Smooth muscle cell (in vitro differentiated cells): ENCODE results near the gene AADAT. TPM values are rescaled to one million over a fixed set of nuclear protein-coding genes. Genes with fewer than 3 reads are reported as not detected.
A peak's percentile ranks its signal among the peaks of the same experiment; 100 is the strongest.

Experiments used
- DNase-seq: peaks from one replicate; lab custom pipeline; 2025; ENCODE audit not compliant: unreplicated experiment; lab: John Stamatoyannopoulos, UW
- H2AFZ ChIP-seq: fragments of 200-600 bp; sonication (generic); 2 replicates; pipeline ENCODE4 v1.6.0; 2016; ENCODE audit warnings: antibody characterized with exemption, low read depth, mild to moderate bottlenecking
- H3F3A ChIP-seq: fragments of 200-600 bp; sonication (generic); 2 replicates; pipeline ENCODE4 v1.6.0; 2017; ENCODE audit warnings: antibody characterized with exemption, low read depth
- H3K27ac ChIP-seq: fragments of 200-600 bp; sonication (generic); 2 replicates; pipeline ENCODE4 v1.5.1; 2016; ENCODE audit warnings: low read depth, mild to moderate bottlenecking
- H3K27me3 ChIP-seq: fragments of 200-600 bp; sonication (generic); 2 replicates; pipeline ENCODE4 v1.6.1; 2016; ENCODE audit warnings: low read depth, mild to moderate bottlenecking
- H3K36me3 ChIP-seq: fragments of 200-600 bp; sonication (generic); 2 replicates; pipeline ENCODE4 v1.5.1; 2016; ENCODE audit warnings: low read depth
- H3K4me1 ChIP-seq: fragments of 200-600 bp; sonication (generic); 2 replicates; pipeline ENCODE4 v1.5.1; 2016; ENCODE audit warnings: low read depth
- H3K4me2 ChIP-seq: fragments of 200-600 bp; sonication (generic); 2 replicates; pipeline ENCODE4 v1.6.0; 2016; ENCODE audit warnings: mild to moderate bottlenecking
- H3K4me3 ChIP-seq: fragments of 200-600 bp; sonication (generic); 2 replicates; pipeline ENCODE4 v1.5.1; 2016; ENCODE audit warnings: mild to moderate bottlenecking
- H3K79me2 ChIP-seq: fragments of 200-600 bp; sonication (generic); 2 replicates; pipeline ENCODE4 v1.6.0; 2016; ENCODE audit warnings: low read depth, mild to moderate bottlenecking
- H3K9ac ChIP-seq: fragments of 200-600 bp; sonication (generic); 2 replicates; pipeline ENCODE4 v1.6.0; 2016; ENCODE audit warnings: low read depth
- H3K9me3 ChIP-seq: fragments of 200-600 bp; sonication (generic); replicated peaks from 2 replicates; pipeline ENCODE4 v1.5.1; 2016; ENCODE audit warnings: low read depth
- H4K20me1 ChIP-seq: fragments of 200-600 bp; sonication (generic); 2 replicates; pipeline ENCODE4 v1.6.0; 2016; ENCODE audit warnings: low read depth
- CTCF ChIP-seq: fragments of 200-600 bp; sonication (generic); IDR thresholded peaks from 2 replicates; pipeline ENCODE4 v1.5.1; 2017; ENCODE audit warnings: borderline replicate concordance, mild to moderate bottlenecking, antibody characterized with exemption; ENCODE audit not compliant: insufficient read depth, poor library complexity, severe bottlenecking
- WGBS: methylation state at CpG from one replicate; pipeline ENCODE4 v1.1.7; 2016; ENCODE audit warnings: low lambda C conversion rate; 5-methylcytosine and 5-hydroxymethylcytosine counted together
- polyA plus RNA-seq: library from polyadenylated mRNA; unstranded; fragments of >200 nt; fragmentation: Nextera tagmentation; extraction: Ambion mirVana; gene quantifications from 2 replicates; pipeline ENCODE4 v1.2.1, GENCODE V29; 2016
- total RNA-seq: library from RNA; depleted of rRNA; stranded (reverse); fragments of >200 nt; gene quantifications from 2 replicates; pipeline ENCODE4 v1.2.3, GENCODE V29; 2014

AADAT gene
- total and polyA plus RNA-seq, 2 experiments from 2014 or later: 13.4 to 18.8 TPM

DNA sequence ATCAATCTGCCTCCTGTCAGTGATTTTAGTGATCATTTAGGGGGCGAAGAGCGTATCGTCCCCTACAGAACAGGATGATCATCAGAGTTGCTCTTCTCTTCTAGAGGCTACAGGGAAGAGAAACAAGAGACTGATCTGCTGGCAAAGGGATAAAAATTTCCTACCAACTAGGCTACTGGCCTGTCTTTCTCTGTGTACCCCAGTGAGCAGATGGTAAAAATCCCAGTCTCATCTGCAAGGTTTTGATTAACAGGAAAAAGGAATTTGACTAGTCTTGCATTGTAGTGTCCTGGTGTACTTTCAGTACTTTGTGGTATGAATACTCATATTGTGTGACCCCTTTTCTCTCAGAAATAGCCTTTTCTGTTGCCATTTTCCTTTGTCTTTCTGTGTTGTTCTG, 21.8 kb upstream of the AADAT start:
- DNase-seq: no peak
- H3K36me3 ChIP-seq: no peaks in the 10 kb centered on the region
- no peak overlapping the region for H3K4me3 ChIP-seq
- H4K20me1 ChIP-seq: no peaks in the 10 kb centered on the region
- TF ChIP-seq CTCF: no peak
- no peaks in the 10 kb centered on the region for H3K79me2 ChIP-seq
- H3K9ac ChIP-seq: no peak overlapping the region
- H2AFZ ChIP-seq: no peak overlapping the region
- H3K4me2 ChIP-seq: no peak overlapping the region
- WGBS: 99% methylated on average over 3 of the region's 3 CpGs
- H3K9me3 ChIP-seq: no peaks in the 10 kb centered on the region
- H3K27ac ChIP-seq: no peak overlapping the region
- H3K4me1 ChIP-seq: peaks cover 21% of the 10 kb centered on the region
- no peaks in the 10 kb centered on the region for H3K27me3 ChIP-seq
- H3F3A ChIP-seq: no peaks in the 10 kb centered on the region

DNA sequence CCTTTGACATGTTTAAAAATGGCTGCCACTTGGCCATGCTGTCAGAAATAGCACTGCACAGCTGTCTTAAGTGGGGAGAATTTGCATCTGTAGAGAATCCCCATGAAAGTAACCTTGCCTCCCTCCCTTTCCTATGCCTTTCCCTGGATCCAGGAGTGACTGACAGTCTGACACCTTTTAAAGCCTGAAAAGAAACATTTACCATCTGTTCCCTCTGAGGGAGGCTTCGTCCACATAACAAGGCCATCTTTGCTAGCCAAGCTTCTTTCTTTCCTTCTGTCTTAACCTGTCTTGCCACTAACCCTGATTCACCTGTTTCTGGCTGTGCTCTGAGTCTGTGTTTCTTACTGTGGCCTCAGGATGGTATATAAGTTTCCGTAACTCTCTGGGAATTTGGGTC, 21.3 kb upstream of the AADAT start:
- H3K4me3 ChIP-seq: no peak overlapping the region
- DNase-seq: no peak
- 77% methylated on average over 2 of the region's 2 CpGs for WGBS
- H3K9me3 ChIP-seq: no peaks in the 10 kb centered on the region
- TF ChIP-seq CTCF: no peak
- no peaks in the 10 kb centered on the region for H3F3A ChIP-seq
- no peak overlapping the region for H3K4me2 ChIP-seq
- H4K20me1 ChIP-seq: no peaks in the 10 kb centered on the region
- no peaks in the 10 kb centered on the region for H3K36me3 ChIP-seq
- H3K9ac ChIP-seq: no peak overlapping the region
- H3K27me3 ChIP-seq: no peaks in the 10 kb centered on the region
- H3K79me2 ChIP-seq: no peaks in the 10 kb centered on the region
- no peak overlapping the region for H2AFZ ChIP-seq
- no peak overlapping the region for H3K27ac ChIP-seq
- H3K4me1 ChIP-seq: peaks cover 21% of the 10 kb centered on the region

- 38% methylated on average over 5 of the region's 5 CpGs for WGBS
- peak overlapping the region; percentile 58 for H3K27ac ChIP-seq
- TF ChIP-seq CTCF: no peak
- no peaks in the 10 kb centered on the region for H3K36me3 ChIP-seq
- H3F3A ChIP-seq: no peaks in the 10 kb centered on the region
- H3K4me3 ChIP-seq: no peak overlapping the region
- H3K4me1 ChIP-seq: peaks cover 21% of the 10 kb centered on the region
- no peaks in the 10 kb centered on the region for H4K20me1 ChIP-seq
- peak overlapping the region; percentile 71 for H2AFZ ChIP-seq
- H3K9me3 ChIP-seq: no peaks in the 10 kb centered on the region
- peak overlapping the region; percentile 75 for H3K4me2 ChIP-seq
- H3K79me2 ChIP-seq: no peaks in the 10 kb centered on the region
- H3K9ac ChIP-seq: peak overlapping the region; percentile 17
- no peak for DNase-seq
- no peaks in the 10 kb centered on the region for H3K27me3 ChIP-seq
Observed at GRCh38 chr4:170110285-170110672, 20.5 kb upstream of the AADAT start.

GRCh38 chr4:170109586-170110284, 20.0 kb upstream of the AADAT start:
- no peak for DNase-seq
- peak overlapping the region; percentile 71 for H2AFZ ChIP-seq
- TF ChIP-seq CTCF: no peak
- H3K4me1 ChIP-seq: peaks cover 21% of the 10 kb centered on the region
- no peaks in the 10 kb centered on the region for H3K36me3 ChIP-seq
- WGBS: 31% methylated on average over 6 of the region's 6 CpGs
- no peaks in the 10 kb centered on the region for H4K20me1 ChIP-seq
- H3K4me2 ChIP-seq: peak overlapping the region; percentile 75
- H3F3A ChIP-seq: no peaks in the 10 kb centered on the region
- H3K9me3 ChIP-seq: no peaks in the 10 kb centered on the region
- peak overlapping the region; percentile 17 for H3K9ac ChIP-seq
- H3K27me3 ChIP-seq: no peaks in the 10 kb centered on the region
- H3K27ac ChIP-seq: peak overlapping the region; percentile 58
- no peaks in the 10 kb centered on the region for H3K79me2 ChIP-seq
- no peak overlapping the region for H3K4me3 ChIP-seq
